ENCODE results near the gene MLC1.

Gene MLC1

DNA sequence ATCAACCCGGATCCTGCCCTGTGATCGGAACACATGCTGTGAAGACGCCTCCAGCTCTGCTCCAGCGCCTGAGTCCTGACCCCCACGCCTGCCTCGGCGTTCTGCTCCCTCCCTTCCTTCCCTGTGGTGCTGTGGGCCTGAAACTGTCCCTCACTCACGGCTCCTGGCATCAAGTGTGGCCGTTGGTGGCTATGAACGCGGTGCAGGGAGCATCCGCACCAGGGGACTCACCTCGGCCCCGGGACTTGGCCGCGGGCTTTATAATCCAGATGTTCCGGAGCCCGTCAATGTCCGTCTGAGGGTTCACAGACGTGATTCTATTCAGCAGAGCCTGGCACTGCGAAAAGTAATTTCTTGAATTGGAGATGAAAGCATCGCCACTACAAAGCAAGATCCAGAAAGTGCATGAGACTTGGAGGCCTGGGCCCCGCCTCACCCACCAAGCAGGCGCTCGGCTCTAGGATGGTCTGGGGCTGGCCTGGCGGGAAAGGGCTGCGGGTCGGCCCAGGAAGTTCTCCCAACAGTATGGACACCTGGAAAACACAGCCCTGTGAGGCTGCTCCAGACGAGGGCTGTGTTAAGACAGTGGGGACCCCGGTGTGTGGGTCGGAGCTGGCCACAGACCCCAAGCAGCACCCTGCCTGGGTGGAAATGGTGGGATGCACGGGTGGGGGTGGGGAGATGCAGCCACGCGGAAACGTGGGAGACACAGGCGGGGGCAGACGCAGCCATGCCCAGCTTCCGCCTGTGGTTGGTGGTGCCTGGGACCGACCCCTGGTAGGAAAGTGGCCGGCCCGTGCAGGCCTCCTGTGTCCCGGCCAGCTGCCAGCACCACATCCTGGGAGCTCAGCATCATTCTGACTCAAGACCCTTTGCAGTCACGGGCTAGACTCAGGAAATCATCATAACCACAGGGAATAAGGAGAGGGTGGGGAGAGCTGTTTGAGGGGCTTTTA lies 50.8 kb downstream of the MLC1 start:
- ATAC-seq, result no peak

DNA sequence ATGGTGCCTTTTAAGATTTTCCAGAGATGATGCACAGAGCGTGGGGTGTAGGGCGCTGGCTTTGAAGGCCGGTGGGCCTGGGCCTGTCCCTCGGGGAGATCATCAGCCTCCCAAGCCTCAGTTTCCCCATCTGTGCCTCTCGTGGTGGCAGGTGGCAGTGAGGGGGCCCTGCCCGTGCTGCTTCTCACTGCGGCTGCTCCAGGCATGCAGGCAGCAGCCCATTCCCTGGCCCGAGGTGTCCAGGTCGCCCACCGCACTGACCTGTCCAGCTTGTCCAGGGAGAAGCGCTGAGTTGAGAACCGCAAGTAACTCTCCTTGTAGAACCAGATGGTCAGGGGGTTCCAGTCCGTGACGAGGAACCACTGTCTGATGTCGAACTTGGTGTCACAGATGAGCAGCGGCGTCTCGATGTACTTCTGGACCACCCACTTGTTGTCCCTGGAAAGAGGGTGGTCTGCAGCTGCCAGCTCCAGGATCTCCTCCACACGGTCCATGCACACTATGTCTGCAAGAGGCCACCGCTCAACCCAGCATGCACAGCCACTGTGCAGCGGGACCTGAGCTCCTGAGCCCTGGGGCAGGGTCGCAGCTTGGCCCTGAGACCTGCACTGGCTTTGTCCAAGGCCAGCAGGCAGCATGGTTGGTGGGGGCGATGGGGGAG lies 52.2 kb downstream of the MLC1 start:
- ATAC-seq, result no peak
- TF ChIP-seq TOX (CRISPR knock-in tag; IDR thresholded peaks at IDR 0.05; ENCODE audit: borderline replicate concordance) (no peak), TCF4 (CRISPR knock-in tag; IDR thresholded peaks at IDR 0.05; ENCODE audit: borderline replicate concordance) (no peak), ZC3H10 (CRISPR knock-in tag; IDR thresholded peaks at IDR 0.05) (no peak), RARB (CRISPR knock-in tag; IDR thresholded peaks at IDR 0.05) (no peak), ZNF8 (CRISPR knock-in tag; IDR thresholded peaks at IDR 0.05) (no peak), GLIS3 (CRISPR knock-in tag; IDR thresholded peaks at IDR 0.05) (no peak), ARNTL (CRISPR knock-in tag; IDR thresholded peaks at IDR 0.05; ENCODE audit: borderline replicate concordance, low read depth) (no peak), ZFP30 (CRISPR knock-in tag; IDR thresholded peaks at IDR 0.05) (no peak), ZNF70 (CRISPR knock-in tag; IDR thresholded peaks at IDR 0.05) (no peak), ESRRG (CRISPR knock-in tag; IDR thresholded peaks at IDR 0.05) (no peak), POU6F1 (CRISPR knock-in tag; IDR thresholded peaks at IDR 0.05; ENCODE audit: borderline replicate concordance, low read depth) (no peak), ZNF565 (CRISPR knock-in tag; conservative IDR thresholded peaks at IDR 0.05; ENCODE audit: low read depth) (no peak), CSDC2 (CRISPR knock-in tag; IDR thresholded peaks at IDR 0.05) (no peak), SNAI2 (CRISPR knock-in tag; IDR thresholded peaks at IDR 0.05) (no peak)
- TF ChIP-seq, protein P1, sequence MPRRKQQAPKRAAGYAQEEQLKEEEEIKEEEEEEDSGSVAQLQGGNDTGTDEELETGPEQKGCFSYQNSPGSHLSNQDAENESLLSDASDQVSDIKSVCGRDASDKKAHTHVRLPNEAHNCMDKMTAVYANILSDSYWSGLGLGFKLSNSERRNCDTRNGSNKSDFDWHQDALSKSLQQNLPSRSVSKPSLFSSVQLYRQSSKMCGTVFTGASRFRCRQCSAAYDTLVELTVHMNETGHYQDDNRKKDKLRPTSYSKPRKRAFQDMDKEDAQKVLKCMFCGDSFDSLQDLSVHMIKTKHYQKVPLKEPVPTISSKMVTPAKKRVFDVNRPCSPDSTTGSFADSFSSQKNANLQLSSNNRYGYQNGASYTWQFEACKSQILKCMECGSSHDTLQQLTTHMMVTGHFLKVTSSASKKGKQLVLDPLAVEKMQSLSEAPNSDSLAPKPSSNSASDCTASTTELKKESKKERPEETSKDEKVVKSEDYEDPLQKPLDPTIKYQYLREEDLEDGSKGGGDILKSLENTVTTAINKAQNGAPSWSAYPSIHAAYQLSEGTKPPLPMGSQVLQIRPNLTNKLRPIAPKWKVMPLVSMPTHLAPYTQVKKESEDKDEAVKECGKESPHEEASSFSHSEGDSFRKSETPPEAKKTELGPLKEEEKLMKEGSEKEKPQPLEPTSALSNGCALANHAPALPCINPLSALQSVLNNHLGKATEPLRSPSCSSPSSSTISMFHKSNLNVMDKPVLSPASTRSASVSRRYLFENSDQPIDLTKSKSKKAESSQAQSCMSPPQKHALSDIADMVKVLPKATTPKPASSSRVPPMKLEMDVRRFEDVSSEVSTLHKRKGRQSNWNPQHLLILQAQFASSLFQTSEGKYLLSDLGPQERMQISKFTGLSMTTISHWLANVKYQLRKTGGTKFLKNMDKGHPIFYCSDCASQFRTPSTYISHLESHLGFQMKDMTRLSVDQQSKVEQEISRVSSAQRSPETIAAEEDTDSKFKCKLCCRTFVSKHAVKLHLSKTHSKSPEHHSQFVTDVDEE (CRISPR knock-in tag; IDR thresholded peaks at IDR 0.05), result no peak
- TF ChIP-seq, protein P2, sequence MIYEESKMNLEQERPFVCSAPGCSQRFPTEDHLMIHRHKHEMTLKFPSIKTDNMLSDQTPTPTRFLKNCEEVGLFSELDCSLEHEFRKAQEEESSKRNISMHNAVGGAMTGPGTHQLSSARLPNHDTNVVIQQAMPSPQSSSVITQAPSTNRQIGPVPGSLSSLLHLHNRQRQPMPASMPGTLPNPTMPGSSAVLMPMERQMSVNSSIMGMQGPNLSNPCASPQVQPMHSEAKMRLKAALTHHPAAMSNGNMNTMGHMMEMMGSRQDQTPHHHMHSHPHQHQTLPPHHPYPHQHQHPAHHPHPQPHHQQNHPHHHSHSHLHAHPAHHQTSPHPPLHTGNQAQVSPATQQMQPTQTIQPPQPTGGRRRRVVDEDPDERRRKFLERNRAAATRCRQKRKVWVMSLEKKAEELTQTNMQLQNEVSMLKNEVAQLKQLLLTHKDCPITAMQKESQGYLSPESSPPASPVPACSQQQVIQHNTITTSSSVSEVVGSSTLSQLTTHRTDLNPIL (CRISPR knock-in tag; IDR thresholded peaks at IDR 0.05; ENCODE audit: low read depth), result no peak
- TF ChIP-seq, protein P3, sequence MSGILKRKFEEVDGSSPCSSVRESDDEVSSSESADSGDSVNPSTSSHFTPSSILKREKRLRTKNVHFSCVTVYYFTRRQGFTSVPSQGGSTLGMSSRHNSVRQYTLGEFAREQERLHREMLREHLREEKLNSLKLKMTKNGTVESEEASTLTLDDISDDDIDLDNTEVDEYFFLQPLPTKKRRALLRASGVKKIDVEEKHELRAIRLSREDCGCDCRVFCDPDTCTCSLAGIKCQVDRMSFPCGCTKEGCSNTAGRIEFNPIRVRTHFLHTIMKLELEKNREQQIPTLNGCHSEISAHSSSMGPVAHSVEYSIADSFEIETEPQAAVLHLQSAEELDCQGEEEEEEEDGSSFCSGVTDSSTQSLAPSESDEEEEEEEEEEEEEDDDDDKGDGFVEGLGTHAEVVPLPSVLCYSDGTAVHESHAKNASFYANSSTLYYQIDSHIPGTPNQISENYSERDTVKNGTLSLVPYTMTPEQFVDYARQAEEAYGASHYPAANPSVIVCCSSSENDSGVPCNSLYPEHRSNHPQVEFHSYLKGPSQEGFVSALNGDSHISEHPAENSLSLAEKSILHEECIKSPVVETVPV (CRISPR knock-in tag; IDR thresholded peaks at IDR 0.05), result no peak

More for the DNA sequence above, 50.8 kb downstream of the MLC1 start:
- TF ChIP-seq, protein P3 (CRISPR knock-in tag; IDR thresholded peaks at IDR 0.05), result no peak
- TF ChIP-seq ZNF565 (CRISPR knock-in tag; conservative IDR thresholded peaks at IDR 0.05; ENCODE audit: low read depth) (no peak), ZNF8 (CRISPR knock-in tag; IDR thresholded peaks at IDR 0.05) (no peak), ZNF70 (CRISPR knock-in tag; IDR thresholded peaks at IDR 0.05) (no peak), PATZ1 (CRISPR knock-in tag; IDR thresholded peaks at IDR 0.05; ENCODE audit: borderline replicate concordance) (no peak), ISL1 (CRISPR knock-in tag; IDR thresholded peaks at IDR 0.05) (no peak), ESRRG (CRISPR knock-in tag; IDR thresholded peaks at IDR 0.05) (no peak)
- TF ChIP-seq, protein P2 (CRISPR knock-in tag; IDR thresholded peaks at IDR 0.05; ENCODE audit: low read depth), result no peak

All from SK-N-SH treated with all-trans-retinoic acid at 6 μM for 48 hours (cell line).